Glutamatergic neuron (in vitro differentiated cells): ENCODE results near the gene FAM227B. TPM values are rescaled to one million over a fixed set of nuclear protein-coding genes. Genes with fewer than 3 reads are reported as not detected.
"Not testable (repeated sequence)": the region's sequence is repeated elsewhere in the genome, so short reads cannot be mapped to it uniquely, and the experiment has no call there.

ENCODE experiments used
- DNase-seq: peaks from one replicate; pipeline ENCODE4 v3.0.0; 2022
- H3K27ac Mint-ChIP-seq: one replicate; pipeline ENCODE4 v1.8.0; 2020; ENCODE audit warnings: mild to moderate bottlenecking, mixed read lengths, inconsistent platforms; ENCODE audit not compliant: unreplicated experiment
- H3K27me3 Mint-ChIP-seq: one replicate; pipeline ENCODE4 v1.8.0; 2020; ENCODE audit warnings: mild to moderate bottlenecking, moderate library complexity, mixed read lengths, inconsistent platforms; ENCODE audit not compliant: unreplicated experiment
- H3K36me3 Mint-ChIP-seq: one replicate; pipeline ENCODE4 v1.8.0; 2020; ENCODE audit warnings: mild to moderate bottlenecking, mixed read lengths, inconsistent platforms; ENCODE audit not compliant: unreplicated experiment
- H3K4me1 Mint-ChIP-seq: one replicate; pipeline ENCODE4 v1.8.0; 2020; ENCODE audit warnings: mild to moderate bottlenecking, low read depth, mixed read lengths, inconsistent platforms; ENCODE audit not compliant: unreplicated experiment
- H3K4me3 Mint-ChIP-seq: one replicate; pipeline ENCODE4 v1.8.0; 2020; ENCODE audit warnings: mild to moderate bottlenecking, mixed read lengths, inconsistent platforms; ENCODE audit not compliant: unreplicated experiment
- H3K9me3 Mint-ChIP-seq: one replicate; pipeline ENCODE4 v1.8.0; 2020; ENCODE audit warnings: mild to moderate bottlenecking, moderate library complexity, mixed read lengths, inconsistent platforms; ENCODE audit not compliant: unreplicated experiment
- total RNA-seq: library from RNA; stranded (reverse); fragmentation: NEBNext Ultra II Directional; extraction: Animal tissue kit (Norgen Biotek cat#: 25700); gene quantifications from one replicate; pipeline ENCODE4 v1.2.1, GENCODE V29; 2021; ENCODE audit not compliant: unreplicated experiment
- TF ChIP-seq, protein P1 (sequence below): fragments of 200-600 bp; sonication (generic); IDR thresholded peaks from one replicate; pipeline ENCODE4 v1.5.0; 2021; ENCODE audit not compliant: partially characterized antibody, unreplicated experiment

Gene FAM227B
- total RNA-seq, 1 donor from 2014 or later: 3.2 TPM

GRCh38 chr15:49620199-49620598 lies 419 bp downstream of the FAM227B start:
- Mint-ChIP-seq H3K9me3 (peaks cover 4% of the 10 kb centered on the region), H3K36me3 (peaks cover 15% of the 10 kb centered on the region), H3K4me3 (peak overlapping the region; percentile 97), H3K27ac (peak overlapping the region; percentile 60), H3K27me3 (peaks cover 1% of the 10 kb centered on the region), H3K4me1 (peaks cover 8% of the 10 kb centered on the region)
- TF ChIP-seq, protein P1, sequence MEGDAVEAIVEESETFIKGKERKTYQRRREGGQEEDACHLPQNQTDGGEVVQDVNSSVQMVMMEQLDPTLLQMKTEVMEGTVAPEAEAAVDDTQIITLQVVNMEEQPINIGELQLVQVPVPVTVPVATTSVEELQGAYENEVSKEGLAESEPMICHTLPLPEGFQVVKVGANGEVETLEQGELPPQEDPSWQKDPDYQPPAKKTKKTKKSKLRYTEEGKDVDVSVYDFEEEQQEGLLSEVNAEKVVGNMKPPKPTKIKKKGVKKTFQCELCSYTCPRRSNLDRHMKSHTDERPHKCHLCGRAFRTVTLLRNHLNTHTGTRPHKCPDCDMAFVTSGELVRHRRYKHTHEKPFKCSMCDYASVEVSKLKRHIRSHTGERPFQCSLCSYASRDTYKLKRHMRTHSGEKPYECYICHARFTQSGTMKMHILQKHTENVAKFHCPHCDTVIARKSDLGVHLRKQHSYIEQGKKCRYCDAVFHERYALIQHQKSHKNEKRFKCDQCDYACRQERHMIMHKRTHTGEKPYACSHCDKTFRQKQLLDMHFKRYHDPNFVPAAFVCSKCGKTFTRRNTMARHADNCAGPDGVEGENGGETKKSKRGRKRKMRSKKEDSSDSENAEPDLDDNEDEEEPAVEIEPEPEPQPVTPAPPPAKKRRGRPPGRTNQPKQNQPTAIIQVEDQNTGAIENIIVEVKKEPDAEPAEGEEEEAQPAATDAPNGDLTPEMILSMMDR: peak; percentile 11
- DNase-seq: no peak

DNA sequence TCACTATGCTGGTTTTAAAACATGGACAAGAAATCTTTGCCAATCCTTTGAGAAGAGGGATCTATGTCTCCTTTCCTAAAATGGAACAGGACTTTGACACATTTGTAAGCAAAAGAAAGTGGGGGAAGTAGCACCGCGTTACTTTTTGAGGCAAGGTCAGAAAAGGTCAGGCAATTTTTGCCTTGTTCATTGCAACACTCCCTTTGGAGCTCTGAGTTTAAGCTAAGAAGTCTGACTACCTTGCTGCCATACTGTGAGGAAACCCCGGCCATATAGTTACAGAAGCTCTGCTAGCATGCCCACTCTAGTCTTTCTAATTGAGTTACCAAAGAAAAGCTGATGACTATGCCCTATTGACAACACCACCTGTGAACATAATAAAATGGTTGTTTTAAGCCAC lies 1.4 kb downstream of the FAM227B start:
- Mint-ChIP-seq H3K27me3 (peaks cover 1% of the 10 kb centered on the region), H3K4me3 (peak overlapping the region; percentile 6), H3K27ac (no peak overlapping the region), H3K36me3 (peaks cover 19% of the 10 kb centered on the region), H3K9me3 (peaks cover 6% of the 10 kb centered on the region), H3K4me1 (peaks cover 8% of the 10 kb centered on the region)
- TF ChIP-seq, protein P1: no peak
- no peak for DNase-seq

- H3K4me3 Mint-ChIP-seq, H3K9me3 Mint-ChIP-seq, H3K27me3 Mint-ChIP-seq, DNase-seq, H3K27ac Mint-ChIP-seq, H3K4me1 Mint-ChIP-seq: not testable (repeated sequence)
- H3K36me3 Mint-ChIP-seq: peaks cover 24% of the 10 kb centered on the region
Measured at GRCh38 chr15:49612240-49612639, 8.4 kb downstream of the FAM227B start.

DNA sequence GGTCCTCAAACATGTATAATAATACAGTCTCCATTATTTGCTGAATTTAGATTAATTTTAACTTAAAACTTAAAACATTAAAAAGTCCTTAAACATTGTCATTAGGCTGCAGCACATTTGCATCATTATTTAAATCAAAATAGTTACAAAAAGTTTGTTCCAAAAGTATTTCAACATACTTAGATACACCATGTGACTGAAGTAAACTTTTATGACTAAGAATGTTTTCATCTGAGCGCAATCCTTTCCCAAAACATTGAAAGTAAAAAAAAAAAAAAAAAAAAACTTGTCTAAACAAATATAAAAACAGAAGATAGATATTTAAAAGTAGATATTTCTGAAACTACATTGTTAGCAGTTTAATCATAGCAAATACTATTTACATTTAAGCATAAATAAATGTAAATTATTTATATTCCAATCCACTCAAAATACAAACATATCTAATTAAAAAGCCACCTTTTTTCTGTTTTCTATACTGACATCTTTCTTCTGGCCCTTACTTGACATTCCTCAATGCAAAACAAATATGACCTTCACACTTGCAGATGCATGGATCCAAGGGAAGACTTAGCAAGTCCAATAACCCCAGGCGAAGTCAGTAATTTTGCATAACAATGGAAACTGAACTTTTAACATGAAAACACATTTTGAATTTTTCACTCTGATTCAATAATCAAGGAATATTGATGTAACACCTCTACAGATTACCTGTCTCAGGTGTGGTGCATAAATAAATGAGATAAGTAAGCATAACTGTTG lies 10.3 kb downstream of the FAM227B start:
- H3K4me1 Mint-ChIP-seq: no peaks in the 10 kb centered on the region
- peaks cover 5% of the 10 kb centered on the region for H3K9me3 Mint-ChIP-seq
- no peak overlapping the region for H3K4me3 Mint-ChIP-seq
- H3K27ac Mint-ChIP-seq: no peak overlapping the region
- peaks cover 19% of the 10 kb centered on the region for H3K36me3 Mint-ChIP-seq
- DNase-seq: no peak
- TF ChIP-seq, protein P1: no peak
- no peaks in the 10 kb centered on the region for H3K27me3 Mint-ChIP-seq

GRCh38 chr15:49606594-49606993 lies 14.0 kb downstream of the FAM227B start:
- Mint-ChIP-seq H3K27me3 (no peaks in the 10 kb centered on the region), H3K4me3 (no peak overlapping the region), H3K27ac (no peak overlapping the region), H3K36me3 (peaks cover 19% of the 10 kb centered on the region), H3K4me1 (no peaks in the 10 kb centered on the region), H3K9me3 (peaks cover 5% of the 10 kb centered on the region)
- DNase-seq: no peak
- TF ChIP-seq, protein P1: no peak
